HCT116 (cell line): ENCODE results near the gene PAQR8. TPM values are rescaled to one million over a fixed set of nuclear protein-coding genes. Genes with fewer than 3 reads are reported as not detected.

Experiments
- ATAC-seq: fragments of 200-7000 bp; cut with Tn5 transposase; 2 replicates; pipeline ENCODE4 v1.9.1; 2020; ENCODE audit warnings: mild to moderate bottlenecking, moderate library complexity
- BruUV-seq: library from RNA; stranded (reverse); fragments of 400-500 nt; replicated peaks from 2 replicates; lab custom pipeline; 2021; lab: Mats Ljungman, UMichigan
- CTCF ChIA-PET: fragments of 300-600 bp; sonication (Branson Sonifier 250); formaldehyde crosslinking; loops from one replicate; lab custom pipeline; 2021; ENCODE audit warnings: antibody characterized with exemption; lab: Charles Lee
- POLR2A ChIA-PET: fragments of 300-600, 350-600 bp; sonication (Branson Sonifier 250); formaldehyde crosslinking; loops from one replicate; lab custom pipeline; 2021; ENCODE audit warnings: antibody characterized with exemption; lab: Charles Lee
- RAD21 ChIA-PET, 2 experiments: fragments of 300-600 bp; sonication (Branson Sonifier 250); formaldehyde crosslinking; loops; one replicate each; lab custom pipeline; 2023; ENCODE audit warnings: low total read pairs in 2 of 2; ENCODE audit not compliant: uncharacterized antibody in 2 of 2, unreplicated experiment in 2 of 2, low non-redundant PET in 1 of 2; lab: Charles Lee
- DNase-seq: peaks from one replicate; pipeline ENCODE4 v3.0.0-alpha.2; 2010; ENCODE audit warnings: low read depth, low spot score
- H2AFZ ChIP-seq: fragments of 200-600 bp; shearing (Covaris generic), sonication (generic); 2 replicates; pipeline ENCODE4 v1.6.1; 2017; ENCODE audit warnings: low read depth, mixed run types, mixed read lengths, antibody characterized with exemption, low read length; ENCODE audit not compliant: poor library complexity, severe bottlenecking
- H3K27ac ChIP-seq: 2 replicates; pipeline ENCODE4 v1.5.1; 2012; ENCODE audit warnings: low read depth, low read length
- H3K27me3 ChIP-seq: fragments of 200-600 bp; sonication (generic); 2 replicates; pipeline ENCODE4 v1.6.1; 2016; ENCODE audit warnings: mixed run types, low read length, mixed read lengths; ENCODE audit not compliant: insufficient read depth
- H3K36me3 ChIP-seq, 2 experiments: fragments of 200-500 bp in 1 of 2; fragments of 200-600 bp in 1 of 2; sonication (Bioruptor generic) in 1 of 2; sonication (generic) in 1 of 2; 2 replicates each; pipeline versions ENCODE4 v1.5.1 to v1.6.1; 2014 to 2016; ENCODE audit warnings: low read length in 2 of 2, inconsistent platforms in 1 of 2, mixed read lengths in 1 of 2, mixed run types in 1 of 2; ENCODE audit not compliant: insufficient read depth in 2 of 2, control insufficient read depth in 1 of 2
- H3K4me1 ChIP-seq, 2 experiments: fragments of 200-600 bp in 1 of 2; sonication (generic) in 1 of 2; 2 replicates each; pipeline versions ENCODE4 v1.5.1 to v1.6.1; 2012 to 2017; ENCODE audit warnings: low read length in 2 of 2, inconsistent platforms in 1 of 2, mild to moderate bottlenecking in 1 of 2, mixed read lengths in 1 of 2, mixed run types in 1 of 2, moderate library complexity in 1 of 2; ENCODE audit not compliant: insufficient read depth in 2 of 2, control insufficient read depth in 1 of 2
- H3K4me2 ChIP-seq: fragments of 200-600 bp; sonication (generic); 2 replicates; pipeline ENCODE4 v1.6.1; 2017; ENCODE audit warnings: mixed run types, low read length, mixed read lengths
- H3K4me3 ChIP-seq, 2 experiments: fragments of 200-600 bp in 1 of 2; sonication (generic) in 1 of 2; replicated peaks in 1 of 2; 2 replicates each; pipeline ENCODE4 v1.5.1; 2011 to 2016; ENCODE audit warnings: low read length in 2 of 2, control low read depth in 1 of 2, low read depth in 1 of 2, mild to moderate bottlenecking in 1 of 2, mixed read lengths in 1 of 2, mixed run types in 1 of 2
- H3K79me2 ChIP-seq: fragments of 200-600 bp; sonication (generic); 2 replicates; pipeline ENCODE4 v1.6.1; 2017; ENCODE audit warnings: mild to moderate bottlenecking, mixed run types, low read length, moderate library complexity, mixed read lengths; ENCODE audit not compliant: insufficient read depth
- H3K9ac ChIP-seq: fragments of 200-600 bp; sonication (generic); 2 replicates; pipeline ENCODE4 v1.6.1; 2016; ENCODE audit warnings: low read length, mixed read lengths
- H3K9me2 ChIP-seq: fragments of 200-600 bp; sonication (generic), shearing (Covaris generic); 2 replicates; pipeline ENCODE4 v1.6.1; 2017; ENCODE audit warnings: mixed run types, mild to moderate bottlenecking, moderate library complexity; ENCODE audit not compliant: insufficient read depth
- H3K9me3 ChIP-seq, 2 experiments: fragments of 200-500 bp in 1 of 2; fragments of 200-600 bp in 1 of 2; sonication (Bioruptor generic) in 1 of 2; sonication (generic) in 1 of 2; 2 replicates each; pipeline ENCODE4 v1.6.1; 2014 to 2017; ENCODE audit warnings: low read length in 2 of 2, mixed read lengths in 2 of 2, inconsistent platforms in 1 of 2, low read depth in 1 of 2, mild to moderate bottlenecking in 1 of 2, mixed run types in 1 of 2, moderate library complexity in 1 of 2; ENCODE audit not compliant: control insufficient read depth in 1 of 2, insufficient read depth in 1 of 2
- H4K20me1 ChIP-seq: fragments of 200-600 bp; sonication (generic), shearing (Covaris generic); 2 replicates; pipeline ENCODE4 v1.6.1; 2017; ENCODE audit warnings: mixed run types, mild to moderate bottlenecking, moderate library complexity; ENCODE audit not compliant: insufficient read depth
- EGR1 ChIP-seq: IDR thresholded peaks from 2 replicates; pipeline ENCODE4 v1.6.1; 2012; ENCODE audit warnings: low read depth
- FOSL1 ChIP-seq: IDR thresholded peaks from 2 replicates; pipeline ENCODE4 v1.6.1; 2012; ENCODE audit warnings: low read depth
- JUND ChIP-seq: IDR thresholded peaks from 2 replicates; pipeline ENCODE4 v1.6.1; 2012
- POLR2A ChIP-seq: IDR thresholded peaks from 2 replicates; pipeline ENCODE4 v1.7.0; 2011; ENCODE audit warnings: borderline replicate concordance; ENCODE audit not compliant: insufficient read depth, insufficient read length; ENCODE audit errors: extremely low read depth
- RAD21 ChIP-seq: IDR thresholded peaks from 2 replicates; pipeline ENCODE4 v1.6.1; 2012; ENCODE audit warnings: low read depth, mild to moderate bottlenecking
- SP1 ChIP-seq: IDR thresholded peaks from 2 replicates; pipeline ENCODE4 v1.6.1; 2012; ENCODE audit warnings: low read depth
- TCF7L2 ChIP-seq: IDR thresholded peaks from 2 replicates; pipeline ENCODE4 v1.7.0; 2011; ENCODE audit warnings: borderline replicate concordance, inconsistent platforms; ENCODE audit not compliant: insufficient read depth, insufficient read length; ENCODE audit errors: extremely low read depth
- YY1 ChIP-seq: IDR thresholded peaks from 2 replicates; pipeline ENCODE4 v1.6.1; 2011; ENCODE audit warnings: low read length, low read depth, moderate library complexity, mild to moderate bottlenecking; ENCODE audit not compliant: insufficient replicate concordance; ENCODE audit errors: extremely low read depth
- ZBTB33 ChIP-seq: IDR thresholded peaks from 2 replicates; pipeline ENCODE4 v1.6.1; 2011; ENCODE audit warnings: mild to moderate bottlenecking, low read length, moderate library complexity; ENCODE audit not compliant: insufficient replicate concordance; ENCODE audit errors: extremely low read depth
- intact Hi-C: fragments of 100-400 bp; cut with micrococcal nuclease; formaldehyde crosslinking; loops from 2 replicates; pipeline ENCODE4 v1.10.0; 2022
- total RNA-seq: library from RNA; stranded (reverse); gene quantifications from one replicate; pipeline ENCODE4 v1.2.1, GENCODE V29; 2021; ENCODE audit not compliant: unreplicated experiment
- TF ChIP-seq, protein P1 (sequence below), 3 experiments: fragments of 200-600 bp in 1 of 3; sonication (generic) in 1 of 3; IDR thresholded peaks in 2 of 3; conservative IDR thresholded peaks in 1 of 3; 2 replicates each; pipeline ENCODE4 v1.5.1; 2012 to 2017; ENCODE audit warnings: low read depth in 2 of 3, low read length in 2 of 3, antibody characterized with exemption in 1 of 3, borderline replicate concordance in 1 of 3, control low read depth in 1 of 3, mild to moderate bottlenecking in 1 of 3, mixed read lengths in 1 of 3, mixed run types in 1 of 3, moderate library complexity in 1 of 3; ENCODE audit not compliant: insufficient read depth in 1 of 3

Gene PAQR8
- total RNA-seq, 1 experiment from 2014 or later = 5.9 TPM

- Histone ChIP-seq H3K9ac (no peak overlapping the region), H3K79me2 (no peaks in the 10 kb centered on the region), H3K4me3 (no peak overlapping the region), H3K9me2 (no peaks in the 10 kb centered on the region), H4K20me1 (no peaks in the 10 kb centered on the region), H3K27me3 (no peaks in the 10 kb centered on the region), H3K4me2 (no peak overlapping the region), H3K36me3 (no peaks in the 10 kb centered on the region), H3K27ac (no peak overlapping the region), H3K4me1 (no peaks in the 10 kb centered on the region), H2AFZ (no peak overlapping the region), H3K9me3 (no peaks in the 10 kb centered on the region)
- no peak for TF ChIP-seq JUND
- TF ChIP-seq POLR2A = no peak
- no peak for TF ChIP-seq YY1
- no peak for TF ChIP-seq RAD21
- no peak for TF ChIP-seq TCF7L2
- TF ChIP-seq EGR1 = no peak
- TF ChIP-seq FOSL1 = no peak
- no peak for TF ChIP-seq SP1
- no peak for TF ChIP-seq ZBTB33
- TF ChIP-seq, protein P1, sequence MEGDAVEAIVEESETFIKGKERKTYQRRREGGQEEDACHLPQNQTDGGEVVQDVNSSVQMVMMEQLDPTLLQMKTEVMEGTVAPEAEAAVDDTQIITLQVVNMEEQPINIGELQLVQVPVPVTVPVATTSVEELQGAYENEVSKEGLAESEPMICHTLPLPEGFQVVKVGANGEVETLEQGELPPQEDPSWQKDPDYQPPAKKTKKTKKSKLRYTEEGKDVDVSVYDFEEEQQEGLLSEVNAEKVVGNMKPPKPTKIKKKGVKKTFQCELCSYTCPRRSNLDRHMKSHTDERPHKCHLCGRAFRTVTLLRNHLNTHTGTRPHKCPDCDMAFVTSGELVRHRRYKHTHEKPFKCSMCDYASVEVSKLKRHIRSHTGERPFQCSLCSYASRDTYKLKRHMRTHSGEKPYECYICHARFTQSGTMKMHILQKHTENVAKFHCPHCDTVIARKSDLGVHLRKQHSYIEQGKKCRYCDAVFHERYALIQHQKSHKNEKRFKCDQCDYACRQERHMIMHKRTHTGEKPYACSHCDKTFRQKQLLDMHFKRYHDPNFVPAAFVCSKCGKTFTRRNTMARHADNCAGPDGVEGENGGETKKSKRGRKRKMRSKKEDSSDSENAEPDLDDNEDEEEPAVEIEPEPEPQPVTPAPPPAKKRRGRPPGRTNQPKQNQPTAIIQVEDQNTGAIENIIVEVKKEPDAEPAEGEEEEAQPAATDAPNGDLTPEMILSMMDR (IDR thresholded peaks at IDR 0.05 in 2 of 3, conservative IDR thresholded peaks at IDR 0.05 in 1 of 3; ENCODE audit: borderline replicate concordance in 1 of 3, insufficient read depth in 1 of 3, low read depth in 2 of 3, low read length in 2 of 3) = no peak
- ATAC-seq (no peak), DNase-seq (no peak)
- BruUV-seq = no TSS peak
- ChIA-PET POLR2A (no interaction called here), CTCF (no interaction called here), RAD21 (no interaction called here)
- intact Hi-C loops = no loop called here
These were observed 11.3 kb downstream of the PAQR8 start for GRCh38 chr6:52373151-52373690.
